Nephron progenitor cell (in vitro differentiated cells): ENCODE measurements around the gene SS18L1.

Source experiments
- DNase-seq: peaks from one replicate; pipeline ENCODE4 v3.0.0; 2021
- H3K27ac Mint-ChIP-seq: 2 replicates; pipeline ENCODE4 v1.8.0; 2021; ENCODE audit warnings: mild to moderate bottlenecking, moderate library complexity, mixed read lengths
- H3K27me3 Mint-ChIP-seq: 2 replicates; pipeline ENCODE4 v1.8.0; 2021; ENCODE audit warnings: mild to moderate bottlenecking, low read depth, mixed read lengths; ENCODE audit not compliant: poor library complexity
- H3K36me3 Mint-ChIP-seq: 2 replicates; pipeline ENCODE4 v1.8.0; 2021; ENCODE audit warnings: low read depth, mixed read lengths
- H3K4me1 Mint-ChIP-seq: 2 replicates; pipeline ENCODE4 v1.8.0; 2021; ENCODE audit warnings: mixed read lengths
- H3K4me3 Mint-ChIP-seq: 2 replicates; pipeline ENCODE4 v1.8.0; 2021; ENCODE audit warnings: mild to moderate bottlenecking, moderate library complexity, mixed read lengths
- H3K9me3 Mint-ChIP-seq: 2 replicates; pipeline ENCODE4 v1.8.0; 2021; ENCODE audit warnings: mild to moderate bottlenecking, moderate library complexity, mixed read lengths
- CTCF ChIP-seq: fragments of 200-600 bp; sonication (generic); IDR thresholded peaks from 2 replicates; pipeline ENCODE4 v1.5.0; 2021; ENCODE audit warnings: antibody characterized with exemption

SS18L1 gene

DNA sequence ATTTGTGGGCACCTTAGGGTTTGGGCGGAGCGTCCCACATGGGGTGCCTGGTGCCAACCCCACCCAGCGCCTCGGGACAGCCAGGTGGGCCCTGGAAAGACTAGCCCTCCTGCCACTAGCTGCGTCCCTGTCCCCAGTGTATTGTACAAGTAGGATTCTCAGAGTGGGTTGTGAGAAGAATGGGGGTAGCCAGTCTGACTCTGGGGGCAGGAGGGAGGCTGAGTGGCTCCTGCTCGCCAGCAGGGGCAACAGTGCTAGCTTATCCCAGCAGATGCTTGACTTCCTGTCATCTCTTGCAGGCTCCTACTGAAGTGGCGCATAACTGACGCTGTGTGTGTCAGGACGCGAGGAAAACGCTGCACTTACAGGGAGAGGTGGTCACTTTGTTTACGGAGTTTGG lies 9.7 kb upstream of the SS18L1 start:
- H3K27me3 Mint-ChIP-seq = peaks cover 3% of the 10 kb centered on the region
- no peak for TF ChIP-seq CTCF
- no peaks in the 10 kb centered on the region for H3K9me3 Mint-ChIP-seq
- no peak for DNase-seq
- no peak overlapping the region for H3K4me3 Mint-ChIP-seq
- H3K27ac Mint-ChIP-seq = no peak overlapping the region
- H3K4me1 Mint-ChIP-seq = no peaks in the 10 kb centered on the region
- H3K36me3 Mint-ChIP-seq = peaks cover 58% of the 10 kb centered on the region

DNA sequence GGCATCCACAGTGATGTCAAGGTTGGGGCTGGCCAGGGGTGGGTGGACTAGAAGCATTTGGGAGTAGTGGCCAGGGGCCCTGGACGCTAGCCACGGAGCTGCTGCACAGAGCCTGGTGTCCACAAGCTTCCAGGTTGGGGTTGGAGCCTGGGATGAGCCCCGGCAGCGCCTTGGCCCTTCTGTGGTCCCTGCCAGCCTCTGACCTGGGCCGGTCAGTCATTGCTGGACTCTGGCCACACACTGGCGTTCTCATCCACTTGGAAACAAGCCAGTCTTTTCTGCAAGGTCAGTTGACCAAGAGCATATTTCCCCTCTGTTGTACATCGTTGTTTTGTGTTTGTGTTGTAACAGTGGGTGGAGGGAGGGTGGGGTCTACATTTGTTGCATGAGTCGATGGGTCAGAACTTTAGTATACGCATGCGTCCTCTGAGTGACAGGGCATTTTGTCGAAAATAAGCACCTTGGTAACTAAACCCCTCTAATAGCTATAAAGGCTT lies 8.8 kb upstream of the SS18L1 start:
- Mint-ChIP-seq H3K4me3 (no peak overlapping the region), H3K9me3 (no peaks in the 10 kb centered on the region), H3K27ac (no peak overlapping the region), H3K27me3 (peaks cover 3% of the 10 kb centered on the region), H3K4me1 (no peaks in the 10 kb centered on the region), H3K36me3 (peaks cover 63% of the 10 kb centered on the region)
- DNase-seq = no peak
- no peak for TF ChIP-seq CTCF

- Mint-ChIP-seq H3K9me3 (no peaks in the 10 kb centered on the region), H3K27ac (peak overlapping the region; percentile 92), H3K4me3 (no peak overlapping the region), H3K36me3 (peaks cover 64% of the 10 kb centered on the region), H3K27me3 (peaks cover 3% of the 10 kb centered on the region), H3K4me1 (peaks cover 6% of the 10 kb centered on the region)
- no peak for TF ChIP-seq CTCF
- no peak for DNase-seq
Observed at GRCh38 chr20:62135573-62136266, 7.8 kb upstream of the SS18L1 start.

DNA sequence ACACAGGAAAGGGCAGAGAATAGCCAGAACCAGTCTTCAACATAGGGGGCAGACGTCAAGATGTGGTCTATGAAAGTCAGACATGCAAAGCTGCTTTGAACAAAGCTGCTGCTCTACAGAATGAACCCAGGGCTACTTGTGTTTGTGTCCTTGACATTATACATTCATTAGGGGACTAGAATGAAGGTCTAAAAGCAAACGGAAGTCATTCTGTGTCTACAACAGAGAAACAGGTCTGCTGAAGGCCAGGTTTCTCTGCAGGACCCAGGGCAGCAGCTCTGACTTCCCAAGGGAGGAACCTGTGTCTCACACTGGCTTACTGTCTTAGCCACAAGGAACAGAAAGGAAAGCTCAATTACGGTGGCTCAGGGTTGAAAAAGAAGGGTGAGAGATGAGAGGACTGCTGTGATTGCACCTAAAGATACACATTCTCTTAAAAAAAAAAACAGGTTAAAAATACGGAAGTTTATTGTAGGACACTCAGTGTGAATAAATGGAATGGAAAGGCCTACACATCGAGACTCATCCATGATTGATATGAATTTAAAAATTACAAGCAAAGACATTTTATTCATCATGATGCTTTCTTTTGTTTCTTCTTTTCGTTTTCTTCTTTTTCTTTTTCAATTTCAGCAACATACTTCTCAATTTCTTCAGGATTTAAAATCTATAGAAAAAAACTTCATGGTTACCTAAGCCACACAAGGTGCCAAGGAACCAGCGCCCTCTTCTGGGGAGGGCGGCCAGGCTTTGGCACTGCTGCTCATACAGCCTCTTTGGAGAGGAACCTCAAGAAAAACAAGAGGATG lies 7.1 kb upstream of the SS18L1 start:
- no peaks in the 10 kb centered on the region for H3K9me3 Mint-ChIP-seq
- DNase-seq = peak; percentile 67
- peaks cover 58% of the 10 kb centered on the region for H3K36me3 Mint-ChIP-seq
- TF ChIP-seq CTCF = peak; percentile 76
- peaks cover 14% of the 10 kb centered on the region for H3K4me1 Mint-ChIP-seq
- H3K27me3 Mint-ChIP-seq = peaks cover 3% of the 10 kb centered on the region
- no peak overlapping the region for H3K4me3 Mint-ChIP-seq
- peak overlapping the region; percentile 92 for H3K27ac Mint-ChIP-seq

DNA sequence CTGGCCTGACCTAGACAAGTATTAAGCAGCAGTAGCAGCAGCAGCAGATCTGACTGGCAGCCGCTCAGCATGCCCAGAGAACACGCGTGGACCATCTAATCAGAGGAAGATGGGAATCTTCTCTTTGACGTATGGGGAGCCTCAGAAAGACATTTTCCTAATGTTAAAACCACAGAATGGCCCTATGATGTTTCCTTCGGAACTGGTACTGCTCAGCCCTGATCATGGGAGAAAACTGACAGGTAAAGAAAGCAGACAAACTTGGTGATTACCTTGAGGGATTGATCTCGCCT lies 6.5 kb upstream of the SS18L1 start:
- no peak for DNase-seq
- peaks cover 20% of the 10 kb centered on the region for H3K4me1 Mint-ChIP-seq
- peak overlapping the region; percentile 44 for H3K27ac Mint-ChIP-seq
- no peaks in the 10 kb centered on the region for H3K9me3 Mint-ChIP-seq
- H3K36me3 Mint-ChIP-seq = peaks cover 54% of the 10 kb centered on the region
- TF ChIP-seq CTCF = peak; percentile 21
- H3K27me3 Mint-ChIP-seq = peaks cover 3% of the 10 kb centered on the region
- no peak overlapping the region for H3K4me3 Mint-ChIP-seq
